ENCODE measurements around the gene RFC1.
"Not testable (repeated sequence)": the region's sequence is repeated elsewhere in the genome, so short reads cannot be mapped to it uniquely, and the experiment has no call there.

The RFC1 gene

GRCh38 chr4:39308611-39309010, 57.6 kb downstream of the RFC1 start:
- H3K4me3 ChIP-seq (replicated peaks; ENCODE audit: low read depth, low read length) = no peak overlapping the region
- no peak for DNase-seq (ENCODE audit: extremely low read depth, low read depth)
- no peak for TF ChIP-seq CTCF (IDR thresholded peaks at IDR 0.05; ENCODE audit: low read depth, low read length, missing control alignments)

GRCh38 chr4:39305912-39306677, 60.1 kb downstream of the RFC1 start:
- no peak overlapping the region for H3K4me3 ChIP-seq (replicated peaks; ENCODE audit: low read depth, low read length)
- DNase-seq (ENCODE audit: extremely low read depth, low read depth) = no peak
- no peak for TF ChIP-seq CTCF (IDR thresholded peaks at IDR 0.05; ENCODE audit: low read depth, low read length, missing control alignments)

- no peak for DNase-seq (ENCODE audit: extremely low read depth, low read depth)
- TF ChIP-seq CTCF (IDR thresholded peaks at IDR 0.05; ENCODE audit: low read depth, low read length, missing control alignments) = no peak
- H3K4me3 ChIP-seq (replicated peaks; ENCODE audit: low read depth, low read length) = no peak overlapping the region
These were observed 61.5 kb downstream of the RFC1 start for GRCh38 chr4:39304651-39305050.

GRCh38 chr4:39303871-39304270, 62.3 kb downstream of the RFC1 start:
- no peak for DNase-seq (ENCODE audit: extremely low read depth, low read depth)
- TF ChIP-seq CTCF (IDR thresholded peaks at IDR 0.05; ENCODE audit: low read depth, low read length, missing control alignments) = no peak
- H3K4me3 ChIP-seq (replicated peaks; ENCODE audit: low read depth, low read length) = no peak overlapping the region

GRCh38 chr4:39302901-39303300, 63.3 kb downstream of the RFC1 start:
- no peak for TF ChIP-seq CTCF (IDR thresholded peaks at IDR 0.05; ENCODE audit: low read depth, low read length, missing control alignments)
- no peak overlapping the region for H3K4me3 ChIP-seq (replicated peaks; ENCODE audit: low read depth, low read length)
- no peak for DNase-seq (ENCODE audit: extremely low read depth, low read depth)

GRCh38 chr4:39295784-39296183, 70.4 kb downstream of the RFC1 start:
- no peak overlapping the region for H3K4me3 ChIP-seq (replicated peaks; ENCODE audit: low read depth, low read length)
- no peak for DNase-seq (ENCODE audit: extremely low read depth, low read depth)
- TF ChIP-seq CTCF (IDR thresholded peaks at IDR 0.05; ENCODE audit: low read depth, low read length, missing control alignments) = no peak

GRCh38 chr4:39292433-39292832, 73.7 kb downstream of the RFC1 start:
- not testable (repeated sequence) for H3K4me3 ChIP-seq (replicated peaks; ENCODE audit: low read depth, low read length); DNase-seq (ENCODE audit: extremely low read depth, low read depth)

Measured in HFF-Myc (cell line).